HL-60 (cell line): Measurements from ENCODE around the gene NPIPA8.
"Not testable (repeated sequence)": the region's sequence is repeated elsewhere in the genome, so short reads cannot be mapped to it uniquely, and the experiment has no call there.

Source experiments
- CTCF ChIP-seq: IDR thresholded peaks from one replicate; pipeline ENCODE4 v1.5.1; 2011; ENCODE audit warnings: low read length, control low read depth, inconsistent platforms; ENCODE audit not compliant: insufficient read depth
- GABPA ChIP-seq: IDR thresholded peaks from 2 replicates; pipeline ENCODE4 v1.6.1; 2012; ENCODE audit warnings: low read depth
- POLR2AphosphoS5 ChIP-seq: IDR thresholded peaks from 2 replicates; pipeline ENCODE4 v1.6.1; 2012; ENCODE audit warnings: low read depth
- REST ChIP-seq: IDR thresholded peaks from 2 replicates; pipeline ENCODE4 v1.6.1; 2012; ENCODE audit warnings: low read depth; ENCODE audit not compliant: insufficient replicate concordance
- SPI1 ChIP-seq: IDR thresholded peaks from 2 replicates; pipeline ENCODE4 v1.6.1; 2012; ENCODE audit warnings: low read depth, mild to moderate bottlenecking, borderline replicate concordance

- not testable (repeated sequence) for TF ChIP-seq CTCF, GABPA, POLR2AphosphoS5, REST, SPI1
Measured at GRCh38 chr16:18280319-18280718, 56.2 kb downstream of the NPIPA8 start.
